22Rv1 (cell line): ENCODE data around the gene FGF6.

Experiments used
- H3K27ac ChIP-seq: fragments of 450-650 bp; 2 replicates; pipeline ENCODE4 v1.5.1; 2017
- ZFX ChIP-seq: fragments of 450-650 bp; IDR thresholded peaks from 2 replicates; pipeline ENCODE4 v1.6.1; 2017; ENCODE audit warnings: antibody characterized with exemption, borderline replicate concordance
- TF ChIP-seq, protein P1 (sequence below): fragments of 450-650 bp; IDR thresholded peaks from 2 replicates; pipeline ENCODE4 v1.5.1; 2017; ENCODE audit warnings: mild to moderate bottlenecking

Gene FGF6

DNA sequence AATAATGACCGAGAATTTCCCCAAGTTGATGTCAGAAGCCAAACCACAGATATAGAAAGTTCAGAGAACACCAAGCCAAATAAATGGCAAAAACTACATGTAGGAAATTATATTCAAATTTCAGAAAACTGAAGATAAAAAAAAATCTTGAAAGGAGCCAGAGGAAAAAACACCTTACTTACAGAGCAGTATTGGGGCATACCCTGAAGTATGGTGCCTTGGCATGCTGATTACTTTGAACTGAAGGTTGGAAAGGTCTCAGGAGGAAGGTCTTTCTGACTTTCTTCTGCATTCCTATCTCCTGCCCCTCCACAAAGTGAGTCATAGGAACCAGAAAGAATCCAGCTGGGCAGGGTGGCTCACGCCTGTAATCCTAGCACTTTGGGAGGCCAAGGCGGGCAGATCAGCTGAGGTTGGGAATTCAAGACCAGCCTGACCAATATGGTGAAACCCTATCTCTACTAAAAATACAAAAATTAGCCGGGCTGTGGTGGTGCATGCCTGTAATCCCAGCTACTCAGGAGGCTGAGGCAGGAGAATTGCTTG, 8.8 kb upstream of the FGF6 start:
- TF ChIP-seq ZFX: no peak
- TF ChIP-seq, protein P1, sequence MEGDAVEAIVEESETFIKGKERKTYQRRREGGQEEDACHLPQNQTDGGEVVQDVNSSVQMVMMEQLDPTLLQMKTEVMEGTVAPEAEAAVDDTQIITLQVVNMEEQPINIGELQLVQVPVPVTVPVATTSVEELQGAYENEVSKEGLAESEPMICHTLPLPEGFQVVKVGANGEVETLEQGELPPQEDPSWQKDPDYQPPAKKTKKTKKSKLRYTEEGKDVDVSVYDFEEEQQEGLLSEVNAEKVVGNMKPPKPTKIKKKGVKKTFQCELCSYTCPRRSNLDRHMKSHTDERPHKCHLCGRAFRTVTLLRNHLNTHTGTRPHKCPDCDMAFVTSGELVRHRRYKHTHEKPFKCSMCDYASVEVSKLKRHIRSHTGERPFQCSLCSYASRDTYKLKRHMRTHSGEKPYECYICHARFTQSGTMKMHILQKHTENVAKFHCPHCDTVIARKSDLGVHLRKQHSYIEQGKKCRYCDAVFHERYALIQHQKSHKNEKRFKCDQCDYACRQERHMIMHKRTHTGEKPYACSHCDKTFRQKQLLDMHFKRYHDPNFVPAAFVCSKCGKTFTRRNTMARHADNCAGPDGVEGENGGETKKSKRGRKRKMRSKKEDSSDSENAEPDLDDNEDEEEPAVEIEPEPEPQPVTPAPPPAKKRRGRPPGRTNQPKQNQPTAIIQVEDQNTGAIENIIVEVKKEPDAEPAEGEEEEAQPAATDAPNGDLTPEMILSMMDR: no peak
- H3K27ac ChIP-seq: no peak overlapping the region

DNA sequence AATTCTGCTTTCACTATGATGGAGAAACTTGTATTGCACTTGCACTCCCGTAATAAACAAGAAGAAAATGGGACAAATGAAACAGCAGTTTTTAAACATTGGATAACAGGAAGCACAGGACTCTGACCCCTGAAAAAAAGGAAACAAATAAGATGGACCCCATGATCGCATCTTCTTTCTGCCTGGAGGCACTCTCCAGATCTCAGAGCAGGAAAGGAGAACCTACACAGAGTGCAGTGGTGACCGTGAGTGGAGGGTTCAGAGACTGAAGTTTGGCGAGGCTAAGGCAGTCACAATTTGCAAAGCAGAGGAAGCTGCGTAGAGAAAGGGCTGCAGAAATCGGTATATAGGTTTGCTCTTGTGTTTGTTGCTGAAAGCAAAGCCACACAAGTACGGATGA, 6.1 kb upstream of the FGF6 start:
- H3K27ac ChIP-seq: no peak overlapping the region
- TF ChIP-seq, protein P1: no peak
- TF ChIP-seq ZFX: no peak

DNA sequence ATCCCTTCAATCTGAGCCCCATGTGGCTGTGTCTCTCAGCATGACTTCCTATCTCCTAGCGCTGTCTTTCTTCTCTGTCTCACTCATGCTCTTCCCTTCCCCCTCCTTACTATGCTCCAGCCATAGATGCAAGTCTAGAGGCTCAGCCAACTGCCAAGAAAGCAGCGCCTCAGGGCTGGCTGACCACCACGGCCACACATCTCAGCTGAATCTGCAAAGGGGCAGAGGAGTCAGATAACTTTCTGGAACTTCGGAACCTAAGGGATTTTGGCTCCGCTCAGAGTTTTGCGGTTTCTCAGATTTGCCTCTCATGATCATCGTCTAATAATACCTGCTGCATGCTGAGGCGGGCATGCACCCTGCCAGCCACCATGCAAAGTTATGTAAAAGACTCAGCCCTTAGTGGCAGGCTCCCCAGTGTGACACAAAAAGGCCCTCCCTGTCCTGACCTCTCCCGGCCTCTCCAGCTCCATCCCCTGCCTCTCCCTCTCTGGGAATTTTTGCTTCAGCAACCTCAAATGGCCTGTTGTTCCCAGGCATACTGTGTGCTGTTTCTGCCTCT, 5.0 kb upstream of the FGF6 start:
- no peak overlapping the region for H3K27ac ChIP-seq
- TF ChIP-seq, protein P1: no peak
- no peak for TF ChIP-seq ZFX

DNA sequence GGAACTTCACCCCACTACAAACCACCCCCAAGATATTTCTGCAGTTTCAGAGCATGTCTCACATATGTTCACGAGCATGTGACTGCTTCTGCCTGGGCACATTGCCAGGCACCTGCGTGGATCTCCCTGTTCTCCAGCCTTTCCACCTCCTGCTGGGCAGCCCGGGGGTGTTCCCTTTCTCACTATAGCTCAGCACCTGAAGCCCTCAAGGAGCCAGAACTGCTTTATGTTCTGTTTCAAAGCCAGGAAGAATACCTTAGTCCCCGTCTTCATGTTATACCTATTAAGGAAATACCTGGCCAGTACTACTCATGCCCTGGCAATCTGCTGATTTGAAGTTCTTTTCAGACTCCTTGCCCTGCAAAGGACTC, 4.2 kb upstream of the FGF6 start:
- no peak overlapping the region for H3K27ac ChIP-seq
- TF ChIP-seq, protein P1: no peak
- TF ChIP-seq ZFX: no peak

DNA sequence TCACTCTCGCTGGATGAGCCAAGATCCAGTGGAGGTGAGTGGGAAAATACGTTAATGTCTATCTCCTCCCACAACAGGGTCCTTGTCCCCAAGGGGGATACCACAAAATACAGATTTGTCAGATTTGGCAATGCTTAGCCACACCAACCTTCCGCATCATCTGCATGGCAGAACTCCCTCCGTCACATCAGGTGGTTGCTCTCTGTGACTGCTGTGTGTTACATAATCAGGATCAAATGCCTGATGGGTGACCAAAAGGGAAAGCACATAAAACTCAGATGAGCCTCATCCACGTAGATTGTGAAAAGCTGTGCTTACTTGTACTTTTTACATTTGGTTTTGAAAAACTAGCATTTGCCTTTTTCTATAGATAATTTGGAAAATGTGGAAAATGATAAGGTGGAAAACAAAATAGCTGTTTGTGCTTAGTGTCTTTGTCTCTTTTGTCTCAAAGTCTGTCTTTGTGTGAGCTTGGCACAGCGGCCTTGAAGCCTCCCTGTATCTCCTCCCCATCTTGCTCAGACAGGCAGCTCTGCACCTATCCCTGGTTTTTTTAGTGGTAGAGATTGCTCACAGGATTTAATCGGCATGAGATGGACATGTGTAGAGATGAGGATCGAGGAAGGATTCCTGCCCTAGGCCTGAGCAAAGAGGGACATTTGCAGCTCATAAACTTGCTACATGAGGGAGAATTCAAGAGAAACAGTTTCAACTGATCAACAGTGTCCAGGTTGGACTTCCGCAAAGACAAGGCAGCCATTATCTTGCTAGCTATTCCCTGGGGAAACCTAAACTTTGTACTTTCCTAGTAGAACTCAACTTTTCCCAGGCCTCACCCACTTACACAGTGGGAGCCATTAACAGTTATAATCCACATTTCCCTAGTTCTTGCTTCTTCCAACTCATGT, 3.6 kb upstream of the FGF6 start:
- no peak for TF ChIP-seq ZFX
- TF ChIP-seq, protein P1: no peak
- no peak overlapping the region for H3K27ac ChIP-seq

DNA sequence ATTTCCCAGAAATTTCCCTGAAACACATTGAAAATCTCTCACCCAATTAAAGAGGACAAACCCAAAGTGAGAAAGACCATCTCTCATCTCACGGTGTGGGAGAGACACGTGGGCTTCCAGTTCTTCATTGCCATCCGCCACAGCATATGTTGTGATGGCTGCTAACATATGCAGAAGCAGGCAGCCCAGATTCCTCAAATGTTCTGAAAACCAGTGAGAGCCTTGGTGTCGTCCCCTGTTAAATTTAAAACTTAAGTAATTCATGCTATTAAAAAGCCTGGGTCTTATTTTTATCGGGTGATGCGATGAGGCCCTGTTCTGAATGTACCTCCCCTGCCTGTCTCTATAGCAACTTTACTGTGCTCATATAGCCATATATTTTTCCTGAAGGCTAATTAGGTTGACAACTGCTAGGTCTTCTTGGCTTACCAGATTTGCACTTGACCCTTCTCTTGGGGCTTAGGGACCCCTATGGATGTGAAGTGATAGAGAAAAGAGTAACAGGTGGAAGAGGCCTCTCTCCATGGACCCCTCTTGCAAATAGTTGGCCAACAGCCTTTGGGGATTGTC, 2.8 kb upstream of the FGF6 start:
- H3K27ac ChIP-seq: no peak overlapping the region
- TF ChIP-seq, protein P1: no peak
- TF ChIP-seq ZFX: no peak
